GM18858 (cell line): ENCODE measurements around the gene C7orf57.
"Not testable (repeated sequence)": the region's sequence is repeated elsewhere in the genome, so short reads cannot be mapped to it uniquely, and the experiment has no call there.

Experiments
- ATAC-seq: cut with Tn5 transposase; IDR thresholded peaks from one replicate; pipeline ENCODE4 v1.9.1; 2021; ENCODE audit not compliant: unreplicated experiment

C7orf57 gene

DNA sequence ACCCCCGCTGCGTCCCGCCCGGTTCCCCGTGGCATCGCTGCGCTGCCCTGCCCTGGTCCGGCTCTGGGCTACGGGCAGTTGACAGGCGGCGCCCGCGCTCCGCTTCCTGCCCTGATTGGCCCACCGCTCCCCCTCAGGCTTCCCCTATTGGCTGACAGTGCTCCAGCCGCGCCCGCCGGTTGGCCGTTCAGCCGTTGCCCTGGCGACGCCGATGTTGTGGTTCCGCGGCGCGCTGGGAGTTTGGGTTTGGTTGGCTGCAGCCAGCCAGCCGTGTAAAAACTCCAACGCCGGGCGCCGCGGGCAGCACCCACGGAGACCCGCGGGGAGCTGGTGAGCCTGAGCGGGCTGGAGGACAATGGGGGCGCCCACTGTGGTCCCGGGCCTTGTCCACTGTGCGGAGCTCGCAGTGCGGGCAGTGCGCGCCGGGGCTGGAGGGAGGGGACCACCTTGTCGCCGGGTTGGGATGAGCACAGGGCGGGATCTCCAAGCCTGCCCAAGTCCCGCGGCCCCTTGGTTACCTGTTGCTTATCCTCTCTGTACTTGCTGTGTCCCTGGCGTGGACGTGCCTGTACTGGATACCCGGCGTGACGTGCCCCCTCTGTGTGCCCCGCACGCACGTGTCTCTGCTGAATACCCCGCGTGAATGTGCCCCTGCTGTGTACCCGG, at the start of gene C7orf57:
Gene C7orf57, plus strand, starts transcription at position 243 of the 666 bp plus-strand sequence. CDS start 766 bp downstream, outside the sequence.
- peak; percentile 95 for ATAC-seq

DNA sequence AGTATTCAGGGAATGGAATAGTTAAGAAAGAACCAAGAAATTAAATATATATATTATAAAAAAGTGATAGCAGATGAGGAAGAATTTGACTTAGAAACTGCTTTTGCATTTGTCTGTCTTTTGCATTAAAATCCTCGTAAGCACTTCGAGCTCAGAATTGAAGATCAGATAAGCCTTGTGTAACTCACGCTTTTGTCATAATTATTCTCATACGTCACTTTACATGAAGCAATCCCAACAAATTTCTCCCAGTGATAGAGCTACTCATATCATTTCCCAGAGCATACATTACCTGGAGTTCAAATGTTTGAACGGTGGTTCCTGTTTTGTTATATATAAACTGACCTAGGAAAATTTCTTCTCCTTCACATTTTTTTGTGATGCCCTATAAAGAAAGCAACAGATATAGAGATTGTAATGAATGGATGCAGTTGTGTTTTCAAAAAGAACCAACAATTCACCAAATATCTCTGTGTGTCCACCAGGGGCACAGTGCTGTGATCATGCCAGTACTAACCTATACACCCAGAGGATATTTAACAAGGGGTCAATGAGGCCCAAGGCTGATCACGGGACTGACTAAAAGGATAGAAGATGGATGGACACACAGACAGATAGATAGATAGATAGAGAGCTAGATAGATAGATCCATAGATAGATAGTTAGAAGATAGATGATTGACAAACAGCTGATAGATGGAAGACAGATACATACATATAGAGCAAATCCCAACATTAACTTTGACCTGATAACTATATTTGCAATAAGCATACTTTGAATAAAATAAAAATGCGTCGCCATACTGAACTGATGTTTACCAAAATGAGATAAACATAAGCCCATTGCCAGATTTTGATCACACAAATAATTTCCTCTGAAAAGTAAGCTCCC, 46.6 kb upstream of the C7orf57 start:
- ATAC-seq, result no peak

DNA sequence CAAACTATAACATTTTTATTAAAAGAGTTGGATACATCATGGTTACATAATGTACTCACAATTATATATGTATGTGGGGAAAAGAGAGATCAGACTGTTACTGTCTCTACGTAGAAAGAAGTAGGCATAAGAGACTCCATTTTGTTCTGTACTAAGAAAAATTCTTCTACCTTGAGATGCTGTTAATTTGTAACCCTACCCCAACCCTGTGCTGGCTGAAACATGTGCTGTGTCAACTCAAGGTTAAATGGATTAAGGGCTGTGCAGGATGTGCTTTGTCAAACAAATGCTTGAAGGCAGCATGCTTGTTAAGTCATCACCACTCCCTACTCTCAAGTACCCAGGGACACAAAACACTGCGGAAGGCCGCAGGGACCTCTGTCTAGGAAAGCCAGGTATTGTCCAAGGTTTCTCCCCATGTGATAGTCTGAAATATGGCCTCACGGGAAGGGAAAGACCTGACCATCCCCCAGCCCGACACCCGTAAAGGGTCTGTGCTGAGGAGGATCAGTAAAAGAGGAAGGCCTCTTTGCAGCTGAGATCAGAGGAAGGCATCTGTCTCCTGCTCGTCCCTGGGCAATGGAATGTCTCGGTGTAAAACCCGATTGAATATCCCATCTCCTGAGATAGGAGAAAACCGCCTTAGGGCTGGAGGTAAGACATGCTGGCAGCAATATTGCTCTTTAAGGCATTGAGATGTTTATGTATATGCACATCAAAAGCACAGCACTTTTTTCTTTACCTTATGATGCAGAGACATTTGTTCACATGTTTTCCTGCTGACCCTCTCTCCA, 45.5 kb upstream of the C7orf57 start:
- not testable (repeated sequence) for ATAC-seq

DNA sequence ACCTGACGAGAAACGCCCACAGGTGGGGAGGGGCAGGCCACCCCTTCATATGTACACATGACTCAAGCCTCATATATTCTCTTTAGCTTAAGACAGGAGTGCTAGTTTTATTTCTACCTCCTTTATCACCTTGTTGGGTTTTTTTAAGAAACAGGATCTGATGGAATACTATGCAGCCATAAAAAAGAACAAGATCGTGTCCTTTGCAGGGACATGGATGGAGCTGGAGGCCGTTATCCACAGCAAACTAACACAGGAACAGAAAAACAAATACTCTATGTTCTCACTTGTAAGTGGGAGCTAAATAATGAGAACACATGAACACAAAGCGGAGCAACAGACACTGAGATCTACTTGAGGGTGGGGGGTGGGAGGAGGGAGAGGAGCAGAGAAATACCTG, 44.8 kb upstream of the C7orf57 start:
- no peak for ATAC-seq

DNA sequence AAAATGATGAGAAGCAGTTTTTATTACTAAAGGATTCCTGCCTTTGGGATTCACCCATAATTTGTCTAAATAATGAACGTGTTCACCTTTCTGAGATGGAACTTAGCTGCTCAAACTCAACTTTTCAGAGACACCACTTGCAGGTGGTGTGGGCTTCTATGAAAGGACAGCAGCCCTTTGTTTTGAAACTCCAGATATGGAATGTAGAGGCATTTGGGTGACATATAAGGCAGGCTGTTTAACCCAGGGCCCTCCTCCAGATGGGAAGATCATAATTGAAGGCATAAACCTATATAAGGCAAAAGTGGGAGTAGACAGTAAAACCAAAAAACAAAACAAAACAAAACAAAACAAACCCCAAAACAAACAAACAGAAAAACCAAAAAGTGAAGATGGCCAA, 44.1 kb upstream of the C7orf57 start:
- no peak for ATAC-seq

DNA sequence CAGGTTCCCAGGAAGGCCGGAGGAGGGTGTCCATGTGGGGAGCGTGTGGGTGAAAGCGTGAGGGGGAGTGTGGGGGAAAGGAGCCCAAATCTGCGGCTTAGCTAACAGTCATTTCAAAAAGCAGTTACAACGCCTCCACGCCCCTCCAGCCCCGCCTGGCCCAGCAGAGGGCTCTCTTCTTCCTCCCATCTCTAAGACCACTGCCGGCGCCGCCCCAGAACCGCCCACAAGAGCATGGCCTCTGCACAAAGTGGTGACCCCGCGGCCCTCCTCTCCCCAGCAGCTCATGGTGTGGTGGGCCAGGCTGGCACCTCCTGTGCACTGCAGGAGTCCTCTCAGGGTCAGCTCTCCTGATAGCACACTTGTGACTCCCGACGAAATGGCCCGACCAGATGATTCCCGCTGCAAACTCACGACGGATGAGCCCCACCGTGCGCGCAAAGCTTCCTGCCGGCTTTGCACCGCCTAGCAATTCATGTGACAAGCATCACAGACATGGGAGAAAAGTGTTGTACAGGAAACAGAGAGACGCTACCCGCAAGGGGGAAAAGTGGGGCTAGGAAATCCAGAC, 43.5 kb upstream of the C7orf57 start:
- ATAC-seq, result peak; percentile 95

DNA sequence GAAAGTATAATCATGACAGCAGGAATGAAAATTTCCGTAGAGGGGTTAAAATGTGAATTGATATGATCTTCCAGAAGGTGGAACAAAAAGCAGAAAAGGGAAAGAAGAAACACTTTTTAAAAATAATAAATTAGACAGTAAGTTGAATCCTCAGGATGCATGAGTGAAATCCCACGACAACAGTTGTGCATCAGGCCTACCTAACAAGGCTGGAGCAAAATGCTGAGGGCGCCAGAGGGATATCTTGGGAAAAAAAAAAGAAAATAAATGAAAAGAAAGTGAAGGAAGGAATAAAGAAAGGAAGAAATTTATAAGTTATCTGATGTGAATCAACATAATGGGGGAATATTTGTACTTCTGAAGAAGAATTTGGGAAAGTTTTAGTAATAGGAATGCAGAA, 42.9 kb upstream of the C7orf57 start:
- ATAC-seq, result no peak

DNA sequence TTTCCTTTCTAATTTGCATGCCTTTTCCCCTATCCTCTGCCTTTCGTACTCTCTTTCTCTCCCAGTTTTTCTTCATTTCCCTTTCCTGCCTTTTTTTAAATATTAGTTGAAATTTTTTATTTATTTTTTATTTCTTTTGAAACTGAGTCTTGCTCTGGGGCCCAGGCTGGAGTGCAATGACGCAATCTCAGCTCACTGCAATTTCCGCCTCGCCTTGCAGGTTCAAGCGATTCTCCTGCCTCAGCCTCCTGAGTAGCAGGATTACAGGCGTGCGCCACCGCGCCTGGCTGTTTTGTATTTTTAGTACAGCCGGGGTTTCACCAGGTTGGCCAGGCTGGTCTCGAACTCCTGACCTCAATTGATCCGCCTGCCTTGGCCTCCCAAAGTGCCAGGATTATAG, 35.9 kb upstream of the C7orf57 start:
- no peak for ATAC-seq

DNA sequence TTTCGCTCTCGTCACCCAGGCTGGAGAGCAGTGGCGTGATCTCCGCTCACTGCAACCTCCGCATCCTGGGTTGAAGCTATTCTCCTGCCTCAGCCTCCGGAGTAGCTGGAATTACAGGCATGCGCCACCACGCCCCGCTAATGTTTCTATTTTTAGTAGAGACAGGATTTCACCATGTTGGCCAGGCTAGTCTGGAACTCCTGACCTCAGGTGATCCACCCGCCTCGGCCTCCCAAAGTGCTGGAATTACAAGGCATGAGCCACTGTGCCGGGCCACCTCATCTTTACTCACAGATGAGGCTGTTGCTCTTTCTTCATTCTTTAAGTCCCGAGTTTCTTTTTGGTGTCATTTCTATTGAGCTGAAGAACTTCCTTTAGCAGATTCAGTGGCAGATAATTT, 35.2 kb upstream of the C7orf57 start:
- ATAC-seq, result not testable (repeated sequence)

DNA sequence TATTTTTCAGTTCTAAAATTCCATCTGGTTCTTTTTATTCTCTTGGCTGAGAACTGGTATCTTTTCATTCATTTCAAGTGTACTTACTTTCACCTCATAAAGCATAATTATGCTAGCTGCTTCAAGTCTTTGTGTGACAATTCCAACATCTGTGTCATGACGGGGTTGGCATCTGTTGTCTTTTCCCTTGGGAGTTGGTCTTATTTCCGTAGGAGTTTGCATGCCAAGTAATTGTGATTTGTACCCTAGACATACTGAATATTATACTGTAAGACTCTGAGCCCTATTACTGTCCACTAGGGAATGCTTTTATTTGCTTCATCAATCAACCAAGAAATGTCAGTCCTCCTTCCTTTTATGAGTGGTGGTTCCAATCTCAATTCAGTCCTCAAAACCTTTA, 31.3 kb upstream of the C7orf57 start:
- no peak for ATAC-seq

DNA sequence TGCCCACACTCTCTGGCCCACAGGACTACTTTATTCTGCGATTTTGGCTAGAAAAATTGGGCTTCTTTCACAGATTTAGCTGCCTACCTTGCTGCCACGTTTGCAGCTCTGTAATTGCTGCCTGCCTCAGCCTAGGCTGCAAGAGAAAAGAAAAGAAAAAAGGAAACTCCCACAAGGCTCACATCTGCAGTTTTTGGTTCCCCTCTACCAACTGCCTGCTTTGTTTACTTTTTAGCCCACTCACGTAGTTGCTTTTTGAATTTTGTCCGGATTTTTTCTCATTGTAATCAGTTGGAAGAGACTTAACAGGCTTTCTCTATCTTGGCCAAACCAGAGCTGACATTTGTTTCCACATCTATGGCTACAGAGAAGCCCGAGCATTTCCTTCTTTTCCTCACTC, 30.7 kb upstream of the C7orf57 start:
- peak; percentile 81 for ATAC-seq

DNA sequence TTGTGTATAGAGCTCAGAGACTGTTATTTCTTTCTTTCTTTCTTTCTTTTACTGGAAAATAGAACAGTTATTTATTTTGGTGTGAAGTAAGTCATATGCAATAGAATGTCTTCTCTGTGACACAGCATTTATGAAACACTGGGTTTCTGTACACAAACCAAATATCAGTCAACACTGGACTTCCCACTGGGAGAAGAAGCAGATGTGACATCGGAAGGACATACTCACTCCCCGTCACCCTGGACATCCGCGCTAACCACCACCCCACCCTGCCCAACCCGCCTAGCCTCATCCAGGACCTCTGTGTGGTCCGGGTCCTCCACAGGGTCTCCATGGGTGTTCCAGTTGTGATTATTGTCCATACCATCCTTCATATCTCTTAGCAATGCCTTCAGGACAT, 28.5 kb upstream of the C7orf57 start:
- ATAC-seq, result no peak

DNA sequence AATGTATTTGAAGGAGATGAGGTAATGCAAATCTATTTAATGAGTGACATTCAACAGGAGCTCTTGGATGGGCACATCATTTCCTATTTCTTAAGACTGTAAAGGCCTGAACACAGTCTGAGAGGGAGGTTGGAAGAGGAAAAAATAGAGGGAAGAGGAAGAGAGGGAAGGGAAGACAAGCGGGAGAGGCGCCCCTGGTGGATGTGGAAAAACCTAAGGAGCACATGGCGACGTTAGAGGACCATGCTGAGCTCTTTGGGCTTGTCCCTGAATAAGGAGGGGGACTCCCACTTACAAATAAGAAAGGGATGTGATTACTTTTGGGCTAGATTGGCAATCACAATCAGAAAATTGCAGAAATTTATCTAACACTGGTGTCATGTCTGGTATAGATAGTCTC, 26.1 kb upstream of the C7orf57 start:
- ATAC-seq, result no peak

DNA sequence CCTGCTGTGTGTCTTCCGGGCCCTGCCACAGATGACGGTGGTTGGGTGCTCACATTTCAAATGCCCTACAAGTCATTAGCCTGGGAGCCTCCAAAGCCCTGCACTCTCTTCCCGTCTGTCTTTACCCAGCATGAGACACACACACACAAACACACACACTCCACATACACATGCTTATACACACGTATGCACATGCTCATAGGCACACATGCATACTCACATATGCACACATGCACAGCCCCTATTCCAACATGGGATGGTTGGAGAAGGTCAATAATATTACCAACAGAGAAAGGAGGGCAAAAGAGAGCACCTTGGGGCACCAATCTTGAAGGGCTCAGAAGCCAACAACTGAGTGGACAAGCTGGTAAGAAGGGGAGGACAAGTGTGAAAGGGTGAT, 25.4 kb upstream of the C7orf57 start:
- no peak for ATAC-seq

DNA sequence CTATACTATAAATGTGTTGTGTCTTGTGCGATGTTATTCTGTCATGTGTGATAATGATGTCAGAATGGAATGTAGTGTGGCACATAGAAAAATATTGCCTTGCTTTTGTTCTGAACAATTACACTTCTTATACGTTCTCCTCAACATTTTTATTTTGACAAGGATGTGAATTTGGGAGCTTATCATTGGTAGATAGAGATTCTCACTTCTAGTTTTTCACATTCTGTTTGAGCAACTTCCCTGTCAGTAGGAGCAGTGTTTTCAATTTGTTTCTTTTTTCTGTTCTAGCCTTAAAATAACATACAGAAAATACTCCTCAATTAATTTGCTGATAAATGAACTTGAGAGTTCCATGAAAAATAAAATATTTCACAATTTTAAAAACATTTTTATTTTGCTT, 24.0 kb upstream of the C7orf57 start:
- peak; percentile 46 for ATAC-seq

DNA sequence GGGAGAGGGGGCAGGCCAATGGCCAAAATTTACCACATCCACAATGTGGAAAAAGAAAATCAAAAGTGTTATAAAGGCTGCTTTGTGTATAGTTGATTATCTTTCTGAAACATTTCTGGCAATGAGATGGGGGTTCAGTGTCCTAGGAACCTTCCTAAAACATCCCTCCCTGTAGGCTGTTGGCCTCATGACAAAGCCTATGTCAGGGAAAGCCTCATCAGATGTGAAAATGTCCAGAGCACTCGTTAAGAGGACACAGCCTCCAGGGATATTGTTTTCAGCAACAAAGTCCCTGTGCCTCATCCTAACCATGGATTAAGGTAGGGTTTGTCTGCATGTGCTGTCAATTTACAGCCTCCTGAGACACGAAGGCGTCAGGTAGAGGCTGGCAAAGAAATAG, 23.4 kb upstream of the C7orf57 start:
- no peak for ATAC-seq

DNA sequence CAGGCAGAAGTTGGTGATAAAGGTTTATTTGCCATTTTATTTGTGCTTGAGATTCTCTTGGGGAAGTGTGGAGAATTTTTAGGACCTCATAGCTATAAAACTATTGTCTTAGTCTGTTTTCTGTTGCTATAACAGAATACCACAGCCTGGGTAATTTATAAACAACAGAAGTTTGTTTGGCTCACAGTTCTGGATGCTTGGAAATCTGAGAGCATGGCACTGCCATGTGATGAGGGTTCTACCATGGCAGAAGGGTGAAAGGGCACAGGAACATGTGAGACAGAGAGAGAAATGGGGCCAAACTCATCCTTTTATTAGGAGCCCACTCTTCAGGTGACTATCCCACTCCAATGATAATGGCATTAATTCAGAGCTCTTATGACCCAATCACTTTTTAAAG, 18.7 kb upstream of the C7orf57 start:
- ATAC-seq, result no peak

DNA sequence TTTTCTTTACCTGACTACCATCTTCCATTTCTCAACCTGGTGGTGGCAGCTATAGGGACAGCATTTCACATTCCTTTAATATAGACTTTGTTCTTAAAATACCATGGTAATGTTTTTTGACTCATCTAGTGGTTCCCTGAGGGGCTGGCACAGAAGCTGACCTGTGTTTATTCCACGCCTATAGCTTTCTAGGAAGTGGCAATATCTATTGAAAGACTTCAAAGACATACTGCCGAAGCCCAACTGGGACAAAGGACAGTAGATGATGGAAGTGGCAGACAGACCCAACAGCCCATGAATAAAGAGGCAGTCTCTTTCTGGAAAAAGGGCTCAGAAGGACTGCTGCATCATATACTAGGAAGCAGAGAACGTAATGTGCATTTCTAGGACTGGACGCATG, 17.7 kb upstream of the C7orf57 start:
- ATAC-seq, result no peak

DNA sequence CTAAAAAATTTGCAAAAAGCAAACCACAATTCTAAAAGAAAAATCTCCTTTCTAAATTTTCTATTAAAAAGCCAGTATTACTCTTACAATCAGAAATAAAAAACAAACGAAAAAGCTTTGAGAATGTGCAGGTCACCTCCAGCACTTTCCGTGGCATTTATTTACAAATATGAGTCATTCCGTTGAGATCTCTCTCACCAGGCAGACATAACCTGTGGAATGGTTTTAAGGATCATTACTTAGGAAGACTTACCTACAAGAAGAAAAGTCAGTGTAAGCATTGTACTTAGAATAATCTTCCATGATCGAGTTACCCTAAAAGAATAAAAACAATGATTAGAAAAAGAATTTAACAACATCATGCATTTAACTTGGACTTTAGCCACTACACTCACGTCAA, 9.7 kb upstream of the C7orf57 start:
- ATAC-seq, result no peak

DNA sequence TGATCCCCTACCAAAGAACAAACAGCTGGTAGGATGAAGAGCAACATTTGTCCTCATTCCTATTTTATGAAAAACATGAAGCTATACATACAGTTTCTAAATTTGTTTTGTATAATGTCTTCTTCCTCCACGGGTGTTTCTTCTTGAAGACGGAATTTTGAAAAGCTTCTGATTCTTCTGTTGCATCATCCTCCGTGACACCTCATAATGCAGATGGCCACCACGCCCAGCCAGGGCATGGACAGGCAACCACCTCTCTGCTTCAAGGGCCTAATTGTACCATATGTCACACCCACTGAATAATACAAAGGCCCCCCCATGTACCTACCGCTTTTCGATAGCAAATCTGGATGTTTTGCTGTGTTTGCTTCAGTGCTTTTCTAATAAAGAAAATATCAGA, 6.4 kb upstream of the C7orf57 start, which contains the start of gene SUN3:
Gene SUN3, minus strand, starts transcription at position 170 of the 400 bp plus-strand sequence. Its CDS starts 169 bp downstream, at position 1.
- no peak for ATAC-seq

DNA sequence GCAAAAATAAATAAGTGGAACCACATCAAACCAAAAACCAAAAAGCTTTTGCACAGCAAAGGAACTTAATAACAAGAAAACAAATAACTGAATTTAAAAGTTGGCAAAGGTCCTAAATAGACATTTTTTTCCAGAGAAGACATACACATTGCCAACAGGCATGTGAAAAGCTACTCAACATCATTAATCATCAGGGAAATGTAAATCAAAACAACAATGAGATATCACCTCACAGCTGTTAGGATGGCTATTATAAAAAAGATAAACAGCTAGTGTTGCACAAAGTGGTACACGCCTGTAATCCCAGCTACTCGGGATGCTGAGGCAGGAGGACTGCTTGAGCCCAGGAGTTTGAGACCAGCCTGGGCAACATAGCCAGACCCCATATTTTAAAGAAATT, 4.2 kb upstream of the C7orf57 start:
- no peak for ATAC-seq
